ENCODE data around the gene FITM1. TPM values are rescaled to one million over a fixed set of nuclear protein-coding genes. Genes with fewer than 3 reads are reported as not detected.

The FITM1 gene
- polyA plus RNA-seq, 3 donors: 2.1 TPM; not detected in 2

DNA sequence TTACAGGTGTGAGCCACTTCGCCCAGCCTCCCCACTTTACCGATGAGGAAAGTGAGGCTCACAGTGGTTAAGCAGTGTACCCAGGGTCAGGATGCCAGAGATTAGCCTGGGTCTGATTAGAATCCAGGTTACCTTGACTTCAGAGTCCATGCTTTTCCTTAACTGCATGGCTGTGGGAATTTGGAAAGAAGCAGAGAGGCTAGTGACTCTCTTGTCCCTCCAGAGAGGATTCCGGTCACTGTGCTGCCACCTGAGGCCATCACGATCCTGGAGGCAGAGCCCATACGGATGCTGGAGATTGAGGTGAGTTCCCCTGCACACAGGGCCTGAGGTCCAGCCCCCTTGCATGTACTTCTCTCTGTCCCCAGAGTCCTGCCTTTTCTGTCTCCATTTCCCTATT lies 46.1 kb downstream of the FITM1 start:
- intact Hi-C loops (cut with micrococcal nuclease): no loop called here
- Histone ChIP-seq H3K9ac (ENCODE audit: insufficient read depth, low read length, poor library complexity, severe bottlenecking) (no peak overlapping the region), H3K36me3 (replicated peaks in 1 of 2; ENCODE audit: control insufficient read depth in 1 of 2, insufficient read depth in 2 of 2, low read length in 2 of 2) (peaks cover 62 to 80% of the 10 kb centered on the region in 2 donors)

DNA sequence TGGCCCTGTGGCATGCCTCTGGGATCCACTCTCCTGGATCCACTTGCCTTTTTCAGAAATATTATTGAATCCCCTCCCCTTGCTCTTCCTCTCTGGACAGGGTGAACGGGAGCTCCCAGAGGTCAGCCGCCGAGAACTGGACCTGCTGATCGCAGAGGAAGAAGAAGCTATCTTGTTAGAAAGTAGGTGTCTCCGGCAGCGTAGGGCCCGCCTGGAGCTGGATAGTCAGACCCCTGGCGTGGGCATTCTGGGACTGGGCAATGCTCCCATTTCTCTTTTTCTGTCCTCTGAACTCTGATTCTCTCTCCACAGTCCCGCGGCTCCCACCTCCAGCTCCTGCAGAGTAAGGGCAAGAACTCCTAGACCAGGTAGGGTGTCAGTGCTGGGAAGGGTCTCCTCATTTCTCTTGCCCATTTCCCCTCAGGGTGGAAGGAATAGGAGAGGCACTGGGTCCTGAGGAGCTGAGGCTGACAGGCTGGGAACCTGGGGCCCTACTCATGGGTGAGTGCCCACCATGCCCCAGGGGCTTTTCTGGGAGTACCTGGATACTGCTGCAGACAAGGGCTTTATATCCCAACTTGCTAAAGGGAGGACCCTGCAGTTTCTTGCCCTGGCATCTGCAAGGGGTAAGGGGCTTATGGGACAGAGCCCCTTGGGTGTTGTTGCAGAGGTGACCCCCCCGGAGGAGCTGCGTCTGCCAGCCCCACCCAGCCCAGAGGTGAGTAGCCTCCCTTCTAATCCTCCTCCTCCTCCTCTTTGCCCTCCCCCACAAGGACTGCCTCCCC lies 46.8 kb downstream of the FITM1 start:
- intact Hi-C loops (cut with micrococcal nuclease): no loop called here
- Histone ChIP-seq H3K27ac (ENCODE audit: low read depth in 1 of 2, low read length in 2 of 2) (no peak overlapping the region), H3K4me2 (replicated peaks; ENCODE audit: extremely low read depth, low read length, poor library complexity, severe bottlenecking) (no peak overlapping the region), H3K27me3 (ENCODE audit: control insufficient read depth in 2 of 2, insufficient read depth in 2 of 2, low read length in 2 of 2) (no peaks in the 10 kb centered on the region), H3K4me3 (replicated peaks in 1 of 3; ENCODE audit: low read depth in 2 of 3, low read length in 3 of 3) (no peak overlapping the region), H2AFZ (ENCODE audit: insufficient read depth, low read depth, low read length, poor library complexity, severe bottlenecking) (no peak overlapping the region), H4K20me1 (ENCODE audit: insufficient read depth, low read length) (peaks cover 11% of the 10 kb centered on the region), H3K9me3 (replicated peaks in 1 of 2; ENCODE audit: control insufficient read depth in 1 of 2, insufficient read depth in 1 of 2, low read length in 2 of 2) (no peaks in the 10 kb centered on the region), H3K4me1 (ENCODE audit: control insufficient read depth in 1 of 2, insufficient read depth in 2 of 2, low read length in 2 of 2) (peaks cover 2 to 5% of the 10 kb centered on the region in 2 donors), H3K9ac (ENCODE audit: insufficient read depth, low read length, poor library complexity, severe bottlenecking) (no peak overlapping the region), H3K79me2 (ENCODE audit: insufficient read depth, low read length) (no peaks in the 10 kb centered on the region), H3K36me3 (replicated peaks in 1 of 2; ENCODE audit: control insufficient read depth in 1 of 2, insufficient read depth in 2 of 2, low read length in 2 of 2) (peaks cover 67 to 86% of the 10 kb centered on the region in 2 donors)
- no peak for DNase-seq
- H3K27ac Mint-ChIP-seq: no peak overlapping the region
- peaks cover 3% of the 10 kb centered on the region for H3K4me1 Mint-ChIP-seq
- H3K4me3 Mint-ChIP-seq: no peak overlapping the region
- H3K9me3 Mint-ChIP-seq: no peaks in the 10 kb centered on the region
- peaks cover 1 to 4% (median 3%) of the 10 kb centered on the region in 3 donors for H3K27me3 Mint-ChIP-seq (ENCODE audit: low read depth in 3 of 3)
- TF ChIP-seq, protein P1, sequence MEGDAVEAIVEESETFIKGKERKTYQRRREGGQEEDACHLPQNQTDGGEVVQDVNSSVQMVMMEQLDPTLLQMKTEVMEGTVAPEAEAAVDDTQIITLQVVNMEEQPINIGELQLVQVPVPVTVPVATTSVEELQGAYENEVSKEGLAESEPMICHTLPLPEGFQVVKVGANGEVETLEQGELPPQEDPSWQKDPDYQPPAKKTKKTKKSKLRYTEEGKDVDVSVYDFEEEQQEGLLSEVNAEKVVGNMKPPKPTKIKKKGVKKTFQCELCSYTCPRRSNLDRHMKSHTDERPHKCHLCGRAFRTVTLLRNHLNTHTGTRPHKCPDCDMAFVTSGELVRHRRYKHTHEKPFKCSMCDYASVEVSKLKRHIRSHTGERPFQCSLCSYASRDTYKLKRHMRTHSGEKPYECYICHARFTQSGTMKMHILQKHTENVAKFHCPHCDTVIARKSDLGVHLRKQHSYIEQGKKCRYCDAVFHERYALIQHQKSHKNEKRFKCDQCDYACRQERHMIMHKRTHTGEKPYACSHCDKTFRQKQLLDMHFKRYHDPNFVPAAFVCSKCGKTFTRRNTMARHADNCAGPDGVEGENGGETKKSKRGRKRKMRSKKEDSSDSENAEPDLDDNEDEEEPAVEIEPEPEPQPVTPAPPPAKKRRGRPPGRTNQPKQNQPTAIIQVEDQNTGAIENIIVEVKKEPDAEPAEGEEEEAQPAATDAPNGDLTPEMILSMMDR (IDR thresholded peaks at IDR 0.05): no peak
- WGBS (ENCODE audit: insufficient coverage): no CpG with 5 or more reads among the region's 12 CpGs
- peaks cover 79 to 95% of the 10 kb centered on the region in 2 donors for H3K36me3 Mint-ChIP-seq

More for the DNA sequence above, 46.1 kb downstream of the FITM1 start:
- peaks cover 75 to 88% of the 10 kb centered on the region in 2 donors for H3K36me3 Mint-ChIP-seq
- TF ChIP-seq, protein P1 (IDR thresholded peaks at IDR 0.05): no peak
- Histone ChIP-seq H3K27ac (ENCODE audit: low read depth in 1 of 2, low read length in 2 of 2) (no peak overlapping the region), H4K20me1 (ENCODE audit: insufficient read depth, low read length) (peaks cover 17% of the 10 kb centered on the region), H2AFZ (ENCODE audit: insufficient read depth, low read depth, low read length, poor library complexity, severe bottlenecking) (no peak overlapping the region), H3K79me2 (ENCODE audit: insufficient read depth, low read length) (no peaks in the 10 kb centered on the region), H3K4me1 (ENCODE audit: control insufficient read depth in 1 of 2, insufficient read depth in 2 of 2, low read length in 2 of 2) (peaks cover 9 to 11% of the 10 kb centered on the region in 2 donors), H3K9me3 (replicated peaks in 1 of 2; ENCODE audit: control insufficient read depth in 1 of 2, insufficient read depth in 1 of 2, low read length in 2 of 2) (no peaks in the 10 kb centered on the region), H3K27me3 (ENCODE audit: control insufficient read depth in 2 of 2, insufficient read depth in 2 of 2, low read length in 2 of 2) (no peaks in the 10 kb centered on the region), H3K4me2 (replicated peaks; ENCODE audit: extremely low read depth, low read length, poor library complexity, severe bottlenecking) (no peak overlapping the region), H3K4me3 (replicated peaks in 1 of 3; ENCODE audit: low read depth in 2 of 3, low read length in 3 of 3) (no peak overlapping the region)
- no peak for DNase-seq
- WGBS (ENCODE audit: insufficient coverage): 99% methylated on average over 5 of the region's 5 CpGs
- H3K4me1 Mint-ChIP-seq: peaks cover 9% of the 10 kb centered on the region
- H3K27me3 Mint-ChIP-seq (ENCODE audit: low read depth in 3 of 3): peaks cover 4 to 7% (median 7%) of the 10 kb centered on the region in 3 donors
- H3K4me3 Mint-ChIP-seq: no peak overlapping the region
- peak overlapping the region in 1 of 7 donors; percentile 54 for H3K27ac Mint-ChIP-seq
- H3K9me3 Mint-ChIP-seq: no peaks in the 10 kb centered on the region
